LNCAP (cell line): ENCODE data around the gene TOB1.

Source experiments
- TF ChIP-seq, protein P1 (sequence below): fragments of 450-650 bp; IDR thresholded peaks from 2 replicates; pipeline ENCODE4 v1.5.1; 2017; ENCODE audit warnings: mild to moderate bottlenecking

TOB1 gene

DNA sequence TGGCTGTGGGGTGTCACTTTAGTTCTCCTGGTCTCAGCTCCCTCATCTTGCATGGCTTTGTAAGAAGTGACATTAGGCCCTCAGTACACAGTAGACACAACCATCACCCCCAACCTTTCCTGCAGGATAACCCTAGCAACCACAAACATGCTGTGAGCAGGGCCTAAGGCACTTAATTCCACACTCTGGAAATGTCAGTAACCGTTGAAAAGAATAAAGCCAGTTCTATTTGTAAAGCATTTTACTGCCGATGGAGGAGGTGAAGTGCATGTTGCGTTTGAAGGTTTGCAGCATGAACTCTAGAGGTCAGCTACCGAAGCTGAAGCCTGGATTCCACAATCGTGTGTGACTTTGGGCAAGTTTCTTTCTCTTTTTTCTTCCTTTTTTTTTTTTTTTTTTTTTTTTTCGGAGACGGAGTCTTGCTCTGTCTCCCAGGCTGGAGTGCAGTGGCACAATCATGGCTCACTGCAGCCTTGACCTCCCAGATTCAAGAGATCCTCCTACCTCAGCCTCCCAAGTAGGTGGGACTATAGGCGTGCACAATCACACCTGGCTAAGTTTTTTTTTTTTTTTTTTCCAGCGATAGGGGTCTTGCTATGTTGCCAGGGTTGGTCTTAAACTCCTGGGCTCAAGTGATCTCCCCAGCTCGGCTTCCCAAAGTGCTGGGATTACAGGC, 26.1 kb upstream of the TOB1 start:
- TF ChIP-seq, protein P1, sequence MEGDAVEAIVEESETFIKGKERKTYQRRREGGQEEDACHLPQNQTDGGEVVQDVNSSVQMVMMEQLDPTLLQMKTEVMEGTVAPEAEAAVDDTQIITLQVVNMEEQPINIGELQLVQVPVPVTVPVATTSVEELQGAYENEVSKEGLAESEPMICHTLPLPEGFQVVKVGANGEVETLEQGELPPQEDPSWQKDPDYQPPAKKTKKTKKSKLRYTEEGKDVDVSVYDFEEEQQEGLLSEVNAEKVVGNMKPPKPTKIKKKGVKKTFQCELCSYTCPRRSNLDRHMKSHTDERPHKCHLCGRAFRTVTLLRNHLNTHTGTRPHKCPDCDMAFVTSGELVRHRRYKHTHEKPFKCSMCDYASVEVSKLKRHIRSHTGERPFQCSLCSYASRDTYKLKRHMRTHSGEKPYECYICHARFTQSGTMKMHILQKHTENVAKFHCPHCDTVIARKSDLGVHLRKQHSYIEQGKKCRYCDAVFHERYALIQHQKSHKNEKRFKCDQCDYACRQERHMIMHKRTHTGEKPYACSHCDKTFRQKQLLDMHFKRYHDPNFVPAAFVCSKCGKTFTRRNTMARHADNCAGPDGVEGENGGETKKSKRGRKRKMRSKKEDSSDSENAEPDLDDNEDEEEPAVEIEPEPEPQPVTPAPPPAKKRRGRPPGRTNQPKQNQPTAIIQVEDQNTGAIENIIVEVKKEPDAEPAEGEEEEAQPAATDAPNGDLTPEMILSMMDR: no peak

- TF ChIP-seq, protein P1: no peak
Observed at GRCh38 chr17:50891577-50891989, 25.4 kb upstream of the TOB1 start.

DNA sequence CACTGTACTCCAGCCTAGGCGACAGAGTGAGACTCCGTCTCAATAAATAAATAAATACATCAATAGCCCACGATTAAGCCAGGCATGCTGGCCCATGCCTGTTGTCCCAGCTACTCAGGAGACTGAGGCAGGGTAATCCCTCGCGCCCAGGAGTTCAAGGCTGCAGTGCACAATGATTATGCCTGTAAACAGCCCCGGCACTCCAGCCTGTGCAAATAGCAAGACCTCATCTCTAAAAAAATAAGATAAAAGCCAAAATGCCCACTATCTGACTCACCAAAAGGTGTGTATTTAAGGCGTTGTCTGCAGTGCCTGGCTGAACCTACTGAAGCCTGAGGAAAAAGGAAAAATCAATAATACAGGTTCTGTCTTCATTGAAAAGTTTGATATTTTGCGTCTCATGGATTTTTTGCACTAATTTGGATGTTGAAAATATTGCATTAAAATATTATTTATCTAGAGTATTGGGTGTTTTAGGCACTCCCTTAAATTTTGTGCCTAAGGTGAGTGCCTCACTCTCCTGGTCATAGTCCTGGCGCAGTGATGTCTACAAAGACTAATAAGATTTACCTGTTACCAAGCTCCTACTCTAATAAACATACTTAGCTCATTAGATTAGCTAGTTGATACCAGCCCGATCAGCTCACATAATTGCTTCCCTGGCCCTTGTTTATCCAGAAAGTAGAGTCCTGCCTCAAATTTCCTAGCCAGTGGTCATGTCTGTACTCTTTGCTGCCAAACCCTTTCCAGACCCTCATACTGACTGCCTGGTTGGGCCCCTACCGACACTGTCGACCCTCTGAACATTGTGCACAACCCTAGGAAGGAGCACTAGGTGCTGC, 24.7 kb upstream of the TOB1 start:
- TF ChIP-seq, protein P1: no peak

DNA sequence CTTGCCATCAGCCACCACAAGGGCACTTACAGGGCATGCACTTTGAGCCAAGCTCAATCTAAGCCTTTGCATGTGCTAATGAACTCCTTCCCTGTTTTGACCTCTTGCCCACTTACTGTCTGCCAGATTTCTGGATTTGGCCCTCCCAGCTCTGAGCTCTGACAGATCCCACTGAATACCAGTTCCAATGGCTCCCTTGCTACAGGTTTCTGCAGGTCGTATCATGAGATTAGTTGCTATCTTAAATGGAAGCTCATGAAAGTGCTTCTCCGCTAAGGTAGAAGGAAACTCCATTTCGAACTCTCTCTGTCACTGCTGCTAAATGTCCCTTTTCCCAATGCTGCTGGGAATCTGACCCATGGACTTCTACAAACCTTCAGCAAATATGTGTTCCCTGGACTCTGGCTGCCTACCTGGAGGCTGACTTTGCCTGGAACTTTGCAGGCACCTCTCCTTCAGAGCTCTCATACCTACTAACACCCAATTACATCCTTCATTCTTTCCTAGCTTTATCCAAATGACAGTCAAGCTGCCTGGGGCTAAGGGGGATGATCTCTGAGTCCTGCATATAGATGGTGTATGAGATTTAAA, 23.5 kb upstream of the TOB1 start:
- TF ChIP-seq, protein P1: no peak

DNA sequence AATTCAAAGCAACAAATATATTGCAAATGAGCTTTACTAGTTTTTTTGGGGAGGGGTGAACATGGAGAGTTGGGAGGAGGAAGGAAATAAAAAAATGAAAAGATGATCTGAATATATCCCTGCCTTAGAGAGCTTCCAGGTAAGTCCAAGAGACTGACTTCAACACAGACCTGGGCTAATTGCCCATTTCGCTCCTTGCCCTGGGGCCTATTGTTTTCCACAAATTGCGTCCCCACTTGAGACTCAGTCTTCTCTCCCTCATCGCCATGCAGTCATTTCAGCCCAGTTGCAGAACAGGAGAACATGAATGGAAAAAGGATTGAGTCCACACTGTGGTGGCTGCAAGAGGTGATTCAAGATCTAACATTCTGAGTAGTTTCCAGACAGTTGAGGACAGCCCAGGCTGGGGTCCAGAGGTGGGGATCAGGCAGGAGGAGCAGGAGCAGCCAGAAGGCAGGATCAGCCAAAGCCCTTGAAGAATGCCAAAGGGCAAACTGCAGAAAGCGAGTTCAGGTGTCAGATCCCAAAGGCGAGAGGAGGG, 21.6 kb upstream of the TOB1 start:
- TF ChIP-seq, protein P1: no peak

DNA sequence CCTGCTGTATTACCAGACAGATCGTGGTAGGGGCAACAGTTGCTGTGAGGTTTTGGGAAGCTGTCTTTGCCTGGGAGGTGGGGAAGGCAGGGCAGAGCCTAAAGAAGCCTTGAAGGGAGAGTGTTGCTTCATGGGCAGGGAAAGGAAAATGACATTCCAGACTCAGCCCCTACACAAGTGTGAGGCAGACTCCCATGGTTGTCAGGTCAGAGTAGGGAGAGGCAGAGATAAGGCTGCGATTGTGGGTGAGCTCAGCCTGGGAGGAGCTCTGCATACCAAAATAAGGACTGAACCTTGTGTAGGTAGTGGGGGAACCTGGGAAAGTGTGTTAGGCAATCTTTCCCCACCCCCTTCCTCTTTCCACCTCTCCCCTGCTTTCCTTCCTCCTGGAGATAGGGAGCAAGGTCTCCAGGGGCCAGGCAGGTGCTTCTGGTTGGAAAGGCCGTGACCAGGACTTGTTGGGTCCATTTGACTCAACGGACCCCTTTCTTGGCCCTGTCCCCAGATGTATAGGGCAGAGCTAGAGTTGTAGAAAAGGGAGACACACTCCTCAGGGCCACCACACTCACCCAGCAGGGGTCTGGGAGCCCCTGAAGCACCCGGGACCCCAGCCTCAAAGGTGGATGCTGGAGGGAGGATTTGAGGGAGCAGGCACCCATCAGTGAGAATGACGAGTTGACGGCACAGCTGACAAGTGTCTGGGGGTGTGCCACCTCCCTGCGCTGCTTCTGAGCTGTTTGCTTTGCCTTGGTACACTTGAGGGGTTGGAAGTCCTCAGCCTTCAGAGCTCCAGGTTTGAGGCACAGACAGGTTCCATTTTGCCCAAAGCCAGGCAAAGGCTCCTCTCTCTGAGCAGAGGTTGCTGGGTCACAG, 18.5 kb upstream of the TOB1 start:
- TF ChIP-seq, protein P1: no peak
